HS-27A (cell line): ENCODE measurements around the gene DPPA5.
"Not testable (repeated sequence)": the region's sequence is repeated elsewhere in the genome, so short reads cannot be mapped to it uniquely, and the experiment has no call there.

Source experiments
- DNase-seq: peaks from one replicate; pipeline ENCODE4 v3.0.0-alpha.2; 2012; ENCODE audit warnings: low read depth, missing footprints

DPPA5 gene

GRCh38 chr6:73353636-73354593 lies at the start of gene DPPA5:
Gene DPPA5, minus strand, starts transcription at chr6:73354276. Its CDS starts 51 bp downstream, at chr6:73354225.
- DNase-seq, result no peak

GRCh38 chr6:73400656-73401055 lies 46.6 kb upstream of the DPPA5 start:
- DNase-seq, result no peak

- DNase-seq, result no peak
These were observed 41.8 kb upstream of the DPPA5 start for GRCh38 chr6:73395875-73396274.

- no peak for DNase-seq
These were observed 40.7 kb upstream of the DPPA5 start, which contains the start of gene DDX43 for GRCh38 chr6:73394577-73395354. Gene DDX43, plus strand, starts transcription at chr6:73394828. Its CDS starts 78 bp downstream, at chr6:73394906.

GRCh38 chr6:73393278-73393677 lies 39.2 kb upstream of the DPPA5 start:
- DNase-seq, result no peak

GRCh38 chr6:73392188-73392587 lies 38.1 kb upstream of the DPPA5 start:
- not testable (repeated sequence) for DNase-seq

- DNase-seq, result no peak
These were observed 37.6 kb upstream of the DPPA5 start for GRCh38 chr6:73391675-73392074.

GRCh38 chr6:73389854-73390253 lies 35.8 kb upstream of the DPPA5 start:
- DNase-seq, result no peak

GRCh38 chr6:73388800-73389512 lies 34.9 kb upstream of the DPPA5 start:
- peak; percentile 30 for DNase-seq

- DNase-seq, result no peak
These were observed 34.3 kb upstream of the DPPA5 start for GRCh38 chr6:73388433-73388799.

- DNase-seq, result no peak
These were observed 28.5 kb upstream of the DPPA5 start for GRCh38 chr6:73382462-73383113.

GRCh38 chr6:73381531-73381930 lies 27.5 kb upstream of the DPPA5 start:
- not testable (repeated sequence) for DNase-seq

GRCh38 chr6:73377225-73377624 lies 23.1 kb upstream of the DPPA5 start:
- no peak for DNase-seq

- no peak for DNase-seq
These were observed 21.1 kb upstream of the DPPA5 start for GRCh38 chr6:73375216-73375615.

- no peak for DNase-seq
These were observed 18.4 kb upstream of the DPPA5 start for GRCh38 chr6:73372516-73372915.

- no peak for DNase-seq
These were observed 17.9 kb upstream of the DPPA5 start for GRCh38 chr6:73371984-73372383.

GRCh38 chr6:73369563-73369962 lies 15.5 kb upstream of the DPPA5 start, which contains the start of gene OOEP:
Gene OOEP, minus strand, starts transcription at chr6:73369897. Its CDS starts 105 bp downstream, at chr6:73369792.
- DNase-seq, result no peak

GRCh38 chr6:73369157-73369556 lies 15.1 kb upstream of the DPPA5 start:
- no peak for DNase-seq

GRCh38 chr6:73368675-73369074 lies 14.6 kb upstream of the DPPA5 start:
- DNase-seq, result no peak

GRCh38 chr6:73367761-73368355 lies 13.8 kb upstream of the DPPA5 start:
- DNase-seq, result no peak

- no peak for DNase-seq
These were observed 10.5 kb upstream of the DPPA5 start for GRCh38 chr6:73364549-73364948.
